ENCODE results near the gene RPL38. TPM values are rescaled to one million over a fixed set of nuclear protein-coding genes. Genes with fewer than 3 reads are reported as not detected.
"Not testable (repeated sequence)": the region's sequence is repeated elsewhere in the genome, so short reads cannot be mapped to it uniquely, and the experiment has no call there.

RPL38 gene
- total RNA-seq, 1 donor from 2014 or later = 659 TPM

- DNase-seq (no peak), ATAC-seq (no peak)
- Histone ChIP-seq H3K9me3 (no peaks in the 10 kb centered on the region), H3K36me3 (no peaks in the 10 kb centered on the region), H3K27me3 (peaks cover 13% of the 10 kb centered on the region), H3K4me3 (no peak overlapping the region), H3K4me1 (no peaks in the 10 kb centered on the region), H3K27ac (no peak overlapping the region)
- intact Hi-C loops (cut with DNase I) = no loop called here
- no peak for TF ChIP-seq CTCF (IDR thresholded peaks at IDR 0.05)
Measured at GRCh38 chr17:74185571-74186185, 17.8 kb upstream of the RPL38 start.

GRCh38 chr17:74186498-74186897 is 17.0 kb upstream of the RPL38 start:
- no peak overlapping the region for H3K27ac ChIP-seq
- no peaks in the 10 kb centered on the region for H3K36me3 ChIP-seq
- H3K4me1 ChIP-seq = no peaks in the 10 kb centered on the region
- TF ChIP-seq CTCF (IDR thresholded peaks at IDR 0.05) = no peak
- H3K9me3 ChIP-seq = no peaks in the 10 kb centered on the region
- H3K4me3 ChIP-seq = no peak overlapping the region
- ATAC-seq (no peak), DNase-seq (no peak)
- intact Hi-C loops (cut with DNase I) = no loop called here
- H3K27me3 ChIP-seq = peaks cover 13% of the 10 kb centered on the region

GRCh38 chr17:74187761-74188160 is 15.7 kb upstream of the RPL38 start:
- peaks cover 13% of the 10 kb centered on the region for H3K27me3 ChIP-seq
- ATAC-seq (no peak), DNase-seq (peak; percentile 4)

GRCh38 chr17:74188687-74189086 is 14.8 kb upstream of the RPL38 start:
- peaks cover 13% of the 10 kb centered on the region for H3K27me3 ChIP-seq

More at GRCh38 chr17:74187761-74188160, 15.7 kb upstream of the RPL38 start:
- Histone ChIP-seq H3K4me3 (no peak overlapping the region), H3K9me3 (no peaks in the 10 kb centered on the region), H3K27ac (no peak overlapping the region), H3K4me1 (no peaks in the 10 kb centered on the region), H3K36me3 (no peaks in the 10 kb centered on the region)
- no peak for TF ChIP-seq CTCF (IDR thresholded peaks at IDR 0.05)
- intact Hi-C loops (cut with DNase I) = no loop called here

GRCh38 chr17:74190154-74190553 is 13.3 kb upstream of the RPL38 start:
- Histone ChIP-seq H3K36me3 (no peaks in the 10 kb centered on the region), H3K27me3 (peaks cover 18% of the 10 kb centered on the region), H3K9me3 (no peaks in the 10 kb centered on the region), H3K27ac (no peak overlapping the region), H3K4me3 (no peak overlapping the region), H3K4me1 (no peaks in the 10 kb centered on the region)
- DNase-seq (no peak), ATAC-seq (peak; percentile 67)
- intact Hi-C loops (cut with DNase I) = no loop called here
- no peak for TF ChIP-seq CTCF (IDR thresholded peaks at IDR 0.05)

More at GRCh38 chr17:74188687-74189086, 14.8 kb upstream of the RPL38 start:
- DNase-seq; H3K4me1 ChIP-seq; H3K27ac ChIP-seq; intact Hi-C loops (cut with DNase I); H3K36me3 ChIP-seq; H3K9me3 ChIP-seq; H3K4me3 ChIP-seq; ATAC-seq: not testable (repeated sequence)

GRCh38 chr17:74190807-74191406 is 12.6 kb upstream of the RPL38 start:
- no peak for TF ChIP-seq CTCF (IDR thresholded peaks at IDR 0.05)
- H3K36me3 ChIP-seq = no peaks in the 10 kb centered on the region
- H3K4me3 ChIP-seq = no peak overlapping the region
- H3K4me1 ChIP-seq = no peaks in the 10 kb centered on the region
- ATAC-seq (no peak), DNase-seq (peak; percentile 58)
- H3K27me3 ChIP-seq = peaks cover 20% of the 10 kb centered on the region
- intact Hi-C loops (cut with DNase I) = no loop called here
- no peaks in the 10 kb centered on the region for H3K9me3 ChIP-seq
- H3K27ac ChIP-seq = no peak overlapping the region
